Stomach (tissue), 4 donors: ENCODE measurements around the gene PPP1R13B.
"Not testable (repeated sequence)": the region's sequence is repeated elsewhere in the genome, so short reads cannot be mapped to it uniquely, and the experiment has no call there.

Experiments
- CTCF ChIP-seq, 7 experiments: fragments of 450-650 bp in 4 of 7; fragments of 200-600 bp in 3 of 7; sonication (generic) in 3 of 7; IDR thresholded peaks; one replicate each; pipeline ENCODE4 v1.5.1; 2016 to 2019; ENCODE audit warnings: antibody characterized with exemption in 7 of 7, control low read depth in 2 of 7, mild to moderate bottlenecking in 1 of 7
- EP300 ChIP-seq: sonication (generic); formaldehyde crosslinking; IDR thresholded peaks from one replicate; pipeline ENCODE4 v1.6.1; 2017; ENCODE audit warnings: antibody characterized with exemption

- TF ChIP-seq CTCF (IDR thresholded peaks at IDR 0.05); EP300: not testable (repeated sequence)
Measured at GRCh38 chr14:103691655-103692054, 155.7 kb downstream of the PPP1R13B start.
